ENCODE results near the gene GLA.

Gene GLA

DNA sequence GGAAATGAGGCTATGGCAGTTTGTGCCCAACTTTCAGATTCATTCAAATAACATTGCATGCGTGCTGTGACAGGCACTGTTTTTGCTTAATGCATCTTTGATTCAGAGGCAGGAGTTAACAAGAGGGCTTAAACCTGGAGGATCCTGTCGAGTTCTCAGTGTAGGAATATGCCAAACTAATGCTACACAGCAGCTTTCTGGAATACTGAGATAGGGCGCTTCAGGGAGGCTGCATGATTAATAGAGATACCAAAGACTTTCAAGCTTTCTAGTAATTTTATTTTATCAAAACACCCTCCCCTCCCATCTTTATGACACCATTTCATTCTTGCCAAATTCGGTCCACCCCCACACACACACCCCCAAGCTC is 58.5 kb downstream of the GLA start:
- DNase-seq (ENCODE audit: low read depth): no peak

- peak; percentile 29 for DNase-seq (ENCODE audit: low read depth)
Measured at GRCh38 chrX:101348452-101349192, 59.1 kb downstream of the GLA start, which contains the start of gene TIMM8A. TSS of gene TIMM8A (minus strand) at chrX:101348742. CDS start at chrX:101348664, 78 bp downstream.

DNA sequence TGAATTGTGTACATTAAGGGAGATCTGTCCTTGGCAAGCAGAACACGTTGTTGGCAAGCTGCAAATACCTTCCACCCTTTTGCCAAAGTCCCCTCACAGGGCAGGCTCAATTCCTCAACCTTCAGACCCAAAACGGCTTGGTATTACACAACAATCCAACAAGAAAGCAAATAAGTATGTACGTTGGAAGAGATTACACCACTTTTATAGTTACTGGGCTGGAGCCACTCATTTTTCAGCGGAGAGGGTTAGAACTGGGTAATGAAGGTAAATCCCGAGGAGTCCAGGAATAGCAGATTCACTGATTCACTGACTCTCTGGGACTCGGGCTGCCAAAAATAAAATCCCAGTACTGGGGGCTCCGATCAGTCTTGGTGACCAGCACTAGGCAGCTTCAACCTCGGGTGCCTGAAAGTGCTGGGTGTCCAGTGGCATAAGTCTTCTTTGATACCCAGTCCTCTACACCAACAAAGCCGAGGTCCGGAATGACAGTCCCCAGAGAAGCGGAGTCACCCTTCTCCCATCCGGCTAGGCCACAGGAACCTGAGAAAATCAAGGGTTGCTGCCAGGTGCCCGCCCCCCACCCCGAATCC is 59.8 kb downstream of the GLA start:
- peak; percentile 0 for DNase-seq (ENCODE audit: low read depth)

All from stimulated activated CD8-positive, alpha-beta memory T cell treated with anti-CD3 and anti-CD28 coated beads, Interleukin-15, amount 100 ng/mL, for 24 hours (primary cell).